B cell (primary cell): ENCODE data around the gene CEACAM21. TPM values are rescaled to one million over a fixed set of nuclear protein-coding genes. Genes with fewer than 3 reads are reported as not detected.

Experiments used
- ATAC-seq: fragments of 200-7000 bp; cut with Tn5 transposase; one replicate; pipeline ENCODE4 v1.10.0; 2021; ENCODE audit warnings: low read depth, mild to moderate bottlenecking, moderate number of reproducible peaks, moderate library complexity
- CTCF ChIA-PET: fragments of 350-600 bp; sonication (Branson Sonifier 250); formaldehyde crosslinking; loops from one replicate; lab custom pipeline; 2021; ENCODE audit warnings: antibody characterized with exemption, inconsistent platforms; lab: Charles Lee
- POLR2A ChIA-PET: fragments of 350-600 bp; sonication (Branson Sonifier 250); formaldehyde crosslinking; loops from one replicate; lab custom pipeline; 2021; ENCODE audit warnings: antibody characterized with exemption; lab: Charles Lee
- DNase-seq: peaks from one replicate; pipeline ENCODE4 v3.0.0; 2013
- H2AFZ ChIP-seq: 2 replicates; pipeline ENCODE4 v1.6.1; 2012; ENCODE audit warnings: mild to moderate bottlenecking, low read depth, low read length; ENCODE audit not compliant: insufficient read depth, poor library complexity, severe bottlenecking
- H3K27ac ChIP-seq, 2 donors: 1 replicate in 1 of 2; 2 replicates in 1 of 2; pipeline ENCODE4 v1.5.1; 2012 to 2013; ENCODE audit warnings: low read length in 2 of 2, mild to moderate bottlenecking in 2 of 2, moderate library complexity in 1 of 2
- H3K27me3 ChIP-seq, 4 experiments: fragments of 200-600 bp in 1 of 4; sonication (generic) in 1 of 4; replicated peaks in 1 of 4; 1 replicate in 2 of 4; 2 replicates in 2 of 4; pipeline versions ENCODE4 v1.6.1 to v1.7.0; 2013 to 2016; ENCODE audit warnings: low read length in 3 of 4, mild to moderate bottlenecking in 2 of 4, mixed read lengths in 1 of 4, moderate library complexity in 1 of 4; ENCODE audit not compliant: insufficient read depth in 4 of 4, control insufficient read depth in 3 of 4; ENCODE audit errors: control extremely low read depth in 1 of 4
- H3K36me3 ChIP-seq, 2 experiments: replicated peaks in 1 of 2; 1 replicate in 1 of 2; 2 replicates in 1 of 2; pipeline versions ENCODE4 v1.6.1 to v1.7.1; 2013; ENCODE audit warnings: low read length in 1 of 2; ENCODE audit not compliant: insufficient read depth in 2 of 2, control insufficient read depth in 1 of 2; ENCODE audit errors: control extremely low read depth in 1 of 2, extremely low read depth in 1 of 2
- H3K4me1 ChIP-seq, 2 donors: fragments of 200-600 bp in 1 of 2; sonication (generic) in 1 of 2; 1 replicate in 1 of 2; 2 replicates in 1 of 2; pipeline versions ENCODE4 v1.5.1 to v1.6.1; 2013 to 2017; ENCODE audit warnings: low read length in 2 of 2; ENCODE audit not compliant: control insufficient read depth in 2 of 2, insufficient read depth in 2 of 2
- H3K4me2 ChIP-seq: replicated peaks from 2 replicates; pipeline ENCODE3; 2012; ENCODE audit warnings: mild to moderate bottlenecking, low read depth, low read length; ENCODE audit not compliant: poor library complexity, severe bottlenecking
- H3K4me3 ChIP-seq, 5 experiments: fragments of 200-600 bp in 1 of 5; sonication (generic) in 1 of 5; 1 replicate in 3 of 5; 2 replicates in 2 of 5; pipeline versions ENCODE4 v1.5.1 to v1.7.0; 2011 to 2016; ENCODE audit warnings: low read length in 4 of 5, mild to moderate bottlenecking in 4 of 5, low read depth in 2 of 5, control low read depth in 1 of 5, moderate library complexity in 1 of 5; ENCODE audit not compliant: insufficient read depth in 1 of 5; ENCODE audit errors: control extremely low read depth in 1 of 5, extremely low read depth in 1 of 5
- H3K79me2 ChIP-seq: fragments of 200-600 bp; sonication (generic); one replicate; pipeline ENCODE4 v1.6.0; 2016; ENCODE audit warnings: low read length; ENCODE audit not compliant: control insufficient read depth, insufficient read depth
- H3K9ac ChIP-seq: fragments of 200-600 bp; sonication (generic); 2 replicates; pipeline ENCODE4 v1.6.1; 2017; ENCODE audit warnings: mild to moderate bottlenecking, low read length, moderate library complexity
- H3K9me3 ChIP-seq, 3 donors: one replicate each; pipeline versions ENCODE4 v1.6.1 to v1.7.1; 2013; ENCODE audit warnings: low read length in 2 of 3; ENCODE audit not compliant: control insufficient read depth in 2 of 3, insufficient read depth in 1 of 3; ENCODE audit errors: control extremely low read depth in 1 of 3
- H4K20me1 ChIP-seq: 2 replicates; pipeline ENCODE4 v1.6.0; 2012; ENCODE audit warnings: mild to moderate bottlenecking, low read length; ENCODE audit not compliant: insufficient read depth, control insufficient read depth, poor library complexity, severe bottlenecking
- H3K27ac Mint-ChIP-seq: one replicate; pipeline ENCODE4 v1.8.0; 2021; ENCODE audit warnings: mixed read lengths
- H3K27me3 Mint-ChIP-seq: one replicate; pipeline ENCODE4 v1.8.0; 2021; ENCODE audit warnings: mixed read lengths
- H3K4me1 Mint-ChIP-seq: one replicate; pipeline ENCODE4 v1.8.0; 2021; ENCODE audit warnings: mixed read lengths
- H3K4me3 Mint-ChIP-seq: one replicate; pipeline ENCODE4 v1.8.0; 2021; ENCODE audit warnings: mixed read lengths
- H3K9me3 Mint-ChIP-seq: one replicate; pipeline ENCODE4 v1.8.0; 2022; ENCODE audit warnings: mixed read lengths; ENCODE audit not compliant: insufficient read depth
- CTCF ChIP-seq: fragments of 200-600 bp; IDR thresholded peaks from one replicate; pipeline ENCODE4 v1.8.0; 2022; ENCODE audit warnings: antibody characterized with exemption, mild to moderate bottlenecking
- EZH2 ChIP-seq: IDR thresholded peaks from 2 replicates; pipeline ENCODE4 v1.6.1; 2012; ENCODE audit warnings: borderline replicate concordance, low read depth, mild to moderate bottlenecking, moderate library complexity, low read length; ENCODE audit not compliant: insufficient read depth, poor library complexity, severe bottlenecking
- WGBS: methylation state at CpG from one replicate; pipeline ENCODE4 v1.1.5; 2013; ENCODE audit warnings: missing lambda C conversion rate; ENCODE audit not compliant: insufficient coverage; 5-methylcytosine and 5-hydroxymethylcytosine counted together
- intact Hi-C: fragments of 100-400 bp; cut with micrococcal nuclease; formaldehyde crosslinking; loops from one replicate; pipeline ENCODE4 v1.10.0; 2022
- polyA plus RNA-seq: library from polyadenylated mRNA; depleted of rRNA; stranded (reverse); fragments of >200 nt; gene quantifications from 2 replicates; pipeline ENCODE4 v1.2.3, GENCODE V29; 2012
- total RNA-seq, 2 donors: library from RNA; stranded (reverse); fragments of 120-200 nt in 1 of 2; gene quantifications; 1 replicate in 1 of 2; 2 replicates in 1 of 2; pipeline versions ENCODE4 v1.2.3 to v1.2.4, GENCODE V29; 2013 to 2022

CEACAM21 gene
- total and polyA plus RNA-seq, 2 donors (not counting 1 experiment from before 2014, with no cell fraction given), result 18.9 to 27.3 TPM

- peak overlapping the region; percentile 72 for H2AFZ ChIP-seq
- TF ChIP-seq EZH2 (no peak), CTCF (no peak)
- H3K36me3 ChIP-seq, result peaks cover 0 to 9% of the 10 kb centered on the region in 2 experiments
- H3K4me3 Mint-ChIP-seq, result peak overlapping the region; percentile 86
- 67% methylated on average over 1 of the region's 4 CpGs for WGBS
- H3K4me1 Mint-ChIP-seq, result peaks cover 68% of the 10 kb centered on the region
- H3K4me1 ChIP-seq, result peaks cover 55 to 63% of the 10 kb centered on the region in 2 donors
- peak overlapping the region; percentile 80 for H3K4me2 ChIP-seq
- peak overlapping the region in 1 of 5 experiments; percentile 63 for H3K4me3 ChIP-seq
- ATAC-seq (no peak), DNase-seq (no peak)
- intact Hi-C loops, result loop anchor here (5.0 kb wide), 1 partner anchor 285 kb away; the partner anchor contains the start of gene HNRNPUL1
- ChIA-PET CTCF (interaction anchor here (0.8 to 16.4 kb wide), 9 partner anchors 8 to 1201 kb away, joined by 3 to 549 read pairs (median 7); partner anchors contain the start of gene CEACAM21), POLR2A (interaction anchor here (0.5 to 2.8 kb wide), 9 partner anchors 8 to 744 kb away, joined by 3 to 17 read pairs (median 4); partner anchors contain the start of gene ERICH4)
- peaks cover 71% of the 10 kb centered on the region for H3K79me2 ChIP-seq
- H3K27ac ChIP-seq, result peak overlapping the region; percentile 78 to 92
- H3K9ac ChIP-seq, result peak overlapping the region; percentile 61
- no peaks in the 10 kb centered on the region for H3K27me3 ChIP-seq
- no peaks in the 10 kb centered on the region for H3K27me3 Mint-ChIP-seq
- H3K27ac Mint-ChIP-seq, result peak overlapping the region; percentile 100
- H4K20me1 ChIP-seq, result no peaks in the 10 kb centered on the region
- no peaks in the 10 kb centered on the region for H3K9me3 ChIP-seq
- no peaks in the 10 kb centered on the region for H3K9me3 Mint-ChIP-seq
Measured at GRCh38 chr19:41546961-41547360, 29.0 kb upstream of the CEACAM21 start.

- H3K4me2 ChIP-seq, result peak overlapping the region; percentile 80
- H3K9ac ChIP-seq, result no peak overlapping the region
- WGBS, result 75% methylated on average over 2 of the region's 2 CpGs
- Mint-ChIP-seq H3K4me3 (peak overlapping the region; percentile 24), H3K4me1 (peaks cover 66% of the 10 kb centered on the region), H3K9me3 (no peaks in the 10 kb centered on the region), H3K27ac (peak overlapping the region; percentile 82), H3K27me3 (no peaks in the 10 kb centered on the region)
- DNase-seq, result no peak
- H3K79me2 ChIP-seq, result peaks cover 70% of the 10 kb centered on the region
- no peak for ATAC-seq
- peaks cover 55 to 63% of the 10 kb centered on the region in 2 donors for H3K4me1 ChIP-seq
- H3K36me3 ChIP-seq, result peaks cover 0 to 12% of the 10 kb centered on the region in 2 experiments
- no peak overlapping the region for H3K4me3 ChIP-seq
- ChIA-PET POLR2A (interaction anchor here (0.7 to 2.5 kb wide), 5 partner anchors 8 to 745 kb away, joined by 3 to 16 read pairs (median 4); no protein-coding TSS in a partner anchor), CTCF (interaction anchor here (1.5 to 16.4 kb wide), 5 partner anchors 12 to 108 kb away, joined by 3 to 549 read pairs (median 11); partner anchors contain the start of gene DMAC2)
- no peak overlapping the region for H2AFZ ChIP-seq
- TF ChIP-seq EZH2 (no peak), CTCF (no peak)
- peak overlapping the region; percentile 38 to 92 for H3K27ac ChIP-seq
- no peaks in the 10 kb centered on the region for H3K9me3 ChIP-seq
- intact Hi-C loops, result loop anchor here (5.0 kb wide), 1 partner anchor 285 kb away; the partner anchor contains the start of gene HNRNPUL1
- no peaks in the 10 kb centered on the region for H4K20me1 ChIP-seq
- H3K27me3 ChIP-seq, result no peaks in the 10 kb centered on the region
Measured at GRCh38 chr19:41547569-41547968, 28.4 kb upstream of the CEACAM21 start.
